Measurements from ENCODE around the gene MMS19. TPM values are rescaled to one million over a fixed set of nuclear protein-coding genes. Genes with fewer than 3 reads are reported as not detected.
"Not testable (repeated sequence)": the region's sequence is repeated elsewhere in the genome, so short reads cannot be mapped to it uniquely, and the experiment has no call there.

The MMS19 gene
- total RNA-seq, 1 donor, result 82.0 TPM

GRCh38 chr10:97479939-97480338, 18.3 kb downstream of the MMS19 start:
- H3K4me3 ChIP-seq (ENCODE audit: low read depth, low read length), result no peak overlapping the region
- no peak for TF ChIP-seq CTCF (IDR thresholded peaks at IDR 0.05; ENCODE audit: insufficient read depth, low read depth, low read length)
- no peak for DNase-seq (ENCODE audit: low read depth)

GRCh38 chr10:97479410-97479809, 18.8 kb downstream of the MMS19 start:
- H3K4me3 ChIP-seq (ENCODE audit: low read depth, low read length); DNase-seq (ENCODE audit: low read depth): not testable (repeated sequence)

- H3K4me3 ChIP-seq (ENCODE audit: low read depth, low read length), result no peak overlapping the region
- peak; percentile 65 for DNase-seq (ENCODE audit: low read depth)
- no peak for TF ChIP-seq CTCF (IDR thresholded peaks at IDR 0.05; ENCODE audit: insufficient read depth, low read depth, low read length)
These were observed 22.2 kb downstream of the MMS19 start for GRCh38 chr10:97475936-97476594.

- DNase-seq (ENCODE audit: low read depth), result no peak
- no peak overlapping the region for H3K4me3 ChIP-seq (ENCODE audit: low read depth, low read length)
- TF ChIP-seq CTCF (IDR thresholded peaks at IDR 0.05; ENCODE audit: insufficient read depth, low read depth, low read length), result no peak
These were observed 23.3 kb downstream of the MMS19 start for GRCh38 chr10:97474918-97475317.

- not testable (repeated sequence) for DNase-seq (ENCODE audit: low read depth); H3K4me3 ChIP-seq (ENCODE audit: low read depth, low read length)
These were observed 29.4 kb downstream of the MMS19 start for GRCh38 chr10:97468781-97469180.

- H3K4me3 ChIP-seq (ENCODE audit: low read depth, low read length), result no peak overlapping the region
- no peak for TF ChIP-seq CTCF (IDR thresholded peaks at IDR 0.05; ENCODE audit: insufficient read depth, low read depth, low read length)
- no peak for DNase-seq (ENCODE audit: low read depth)
These were observed 30.1 kb downstream of the MMS19 start for GRCh38 chr10:97468162-97468561.

- no peak for DNase-seq (ENCODE audit: low read depth)
- no peak overlapping the region for H3K4me3 ChIP-seq (ENCODE audit: low read depth, low read length)
- TF ChIP-seq CTCF (IDR thresholded peaks at IDR 0.05; ENCODE audit: insufficient read depth, low read depth, low read length), result no peak
These were observed 31.5 kb downstream of the MMS19 start for GRCh38 chr10:97466755-97467154.

- DNase-seq (ENCODE audit: low read depth), result no peak
- TF ChIP-seq CTCF (IDR thresholded peaks at IDR 0.05; ENCODE audit: insufficient read depth, low read depth, low read length), result no peak
- no peak overlapping the region for H3K4me3 ChIP-seq (ENCODE audit: low read depth, low read length)
These were observed 32.2 kb downstream of the MMS19 start for GRCh38 chr10:97465982-97466381.

All from fibroblast of villous mesenchyme (primary cell).